ENCODE measurements around the gene RNF167.

RNF167 gene

GRCh38 chr17:4947010-4947410 lies 6.9 kb downstream of the RNF167 start:
- DNase-seq (ENCODE audit: low spot score), result no peak
- peaks cover 49% of the 10 kb centered on the region for H3K36me3 ChIP-seq (ENCODE audit: low read depth)
- H3K4me1 ChIP-seq (ENCODE audit: insufficient read depth, poor library complexity, severe bottlenecking), result peaks cover 26% of the 10 kb centered on the region
- H3K4me3 ChIP-seq (ENCODE audit: severe bottlenecking), result peak overlapping the region; percentile 88
- TF ChIP-seq CTCF (IDR thresholded peaks at IDR 0.05; ENCODE audit: poor library complexity, severe bottlenecking), result no peak
- H3K27ac ChIP-seq (ENCODE audit: poor library complexity, severe bottlenecking), result peak overlapping the region; percentile 99
- H3K27me3 ChIP-seq (ENCODE audit: insufficient read depth, poor library complexity, severe bottlenecking), result no peaks in the 10 kb centered on the region
- no peaks in the 10 kb centered on the region for H3K9me3 ChIP-seq (ENCODE audit: severe bottlenecking)
- ATAC-seq (ENCODE audit: low read depth), result no peak

GRCh38 chr17:4947411-4948165 lies 7.5 kb downstream of the RNF167 start:
- no peaks in the 10 kb centered on the region for H3K9me3 ChIP-seq (ENCODE audit: severe bottlenecking)
- TF ChIP-seq CTCF (IDR thresholded peaks at IDR 0.05; ENCODE audit: poor library complexity, severe bottlenecking), result no peak
- no peaks in the 10 kb centered on the region for H3K27me3 ChIP-seq (ENCODE audit: insufficient read depth, poor library complexity, severe bottlenecking)
- peaks cover 26% of the 10 kb centered on the region for H3K4me1 ChIP-seq (ENCODE audit: insufficient read depth, poor library complexity, severe bottlenecking)
- DNase-seq (ENCODE audit: low spot score) (no peak), ATAC-seq (ENCODE audit: low read depth) (peak; percentile 0; the same call in 1 of the 3 replicates)
- peaks cover 49% of the 10 kb centered on the region for H3K36me3 ChIP-seq (ENCODE audit: low read depth)
- peak overlapping the region; percentile 88 for H3K4me3 ChIP-seq (ENCODE audit: severe bottlenecking)
- H3K27ac ChIP-seq (ENCODE audit: poor library complexity, severe bottlenecking), result peak overlapping the region; percentile 99

- peak within 1 kb of the TSS; percentile 99 for H3K27ac ChIP-seq (ENCODE audit: poor library complexity, severe bottlenecking)
- H3K36me3 ChIP-seq (ENCODE audit: low read depth), result peaks cover 43% of the 10 kb centered on the region
- H3K4me1 ChIP-seq (ENCODE audit: insufficient read depth, poor library complexity, severe bottlenecking), result peaks cover 26% of the 10 kb centered on the region
- ATAC-seq (ENCODE audit: low read depth), result peak; percentile 11
- no peak for TF ChIP-seq CTCF (IDR thresholded peaks at IDR 0.05; ENCODE audit: poor library complexity, severe bottlenecking)
- peak; percentile 89 for DNase-seq (ENCODE audit: low spot score)
- H3K9me3 ChIP-seq (ENCODE audit: severe bottlenecking), result no peaks in the 10 kb centered on the region
- H3K27me3 ChIP-seq (ENCODE audit: insufficient read depth, poor library complexity, severe bottlenecking), result no peaks in the 10 kb centered on the region
- peak within 1 kb of the TSS; percentile 88 for H3K4me3 ChIP-seq (ENCODE audit: severe bottlenecking)
These were observed 8.3 kb downstream of the RNF167 start, which contains the start of gene PFN1 for GRCh38 chr17:4948166-4948930. Gene PFN1, minus strand, starts transcription at chr17:4948530. Its CDS starts 136 bp downstream, at chr17:4948394.

- ATAC-seq (ENCODE audit: low read depth) (peak; percentile 50), DNase-seq (ENCODE audit: low spot score) (peak; percentile 85)
- Histone ChIP-seq H3K27ac (ENCODE audit: poor library complexity, severe bottlenecking) (peak overlapping the region; percentile 99), H3K4me1 (ENCODE audit: insufficient read depth, poor library complexity, severe bottlenecking) (peaks cover 27% of the 10 kb centered on the region), H3K36me3 (ENCODE audit: low read depth) (peaks cover 37% of the 10 kb centered on the region), H3K27me3 (ENCODE audit: insufficient read depth, poor library complexity, severe bottlenecking) (no peaks in the 10 kb centered on the region), H3K9me3 (ENCODE audit: severe bottlenecking) (no peaks in the 10 kb centered on the region), H3K4me3 (ENCODE audit: severe bottlenecking) (peak overlapping the region; percentile 88)
- TF ChIP-seq CTCF (IDR thresholded peaks at IDR 0.05; ENCODE audit: poor library complexity, severe bottlenecking), result no peak
These were observed 8.9 kb downstream of the RNF167 start for GRCh38 chr17:4948931-4949320.

Measured in RWPE2 (cell line).